ENCODE measurements around the gene PTX3.

The PTX3 gene

GRCh38 chr3:157412323-157412855, 24.3 kb upstream of the PTX3 start:
- TF ChIP-seq, protein P1, sequence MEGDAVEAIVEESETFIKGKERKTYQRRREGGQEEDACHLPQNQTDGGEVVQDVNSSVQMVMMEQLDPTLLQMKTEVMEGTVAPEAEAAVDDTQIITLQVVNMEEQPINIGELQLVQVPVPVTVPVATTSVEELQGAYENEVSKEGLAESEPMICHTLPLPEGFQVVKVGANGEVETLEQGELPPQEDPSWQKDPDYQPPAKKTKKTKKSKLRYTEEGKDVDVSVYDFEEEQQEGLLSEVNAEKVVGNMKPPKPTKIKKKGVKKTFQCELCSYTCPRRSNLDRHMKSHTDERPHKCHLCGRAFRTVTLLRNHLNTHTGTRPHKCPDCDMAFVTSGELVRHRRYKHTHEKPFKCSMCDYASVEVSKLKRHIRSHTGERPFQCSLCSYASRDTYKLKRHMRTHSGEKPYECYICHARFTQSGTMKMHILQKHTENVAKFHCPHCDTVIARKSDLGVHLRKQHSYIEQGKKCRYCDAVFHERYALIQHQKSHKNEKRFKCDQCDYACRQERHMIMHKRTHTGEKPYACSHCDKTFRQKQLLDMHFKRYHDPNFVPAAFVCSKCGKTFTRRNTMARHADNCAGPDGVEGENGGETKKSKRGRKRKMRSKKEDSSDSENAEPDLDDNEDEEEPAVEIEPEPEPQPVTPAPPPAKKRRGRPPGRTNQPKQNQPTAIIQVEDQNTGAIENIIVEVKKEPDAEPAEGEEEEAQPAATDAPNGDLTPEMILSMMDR (IDR thresholded peaks at IDR 0.05) = no peak

GRCh38 chr3:157414861-157415260, 21.8 kb upstream of the PTX3 start:
- TF ChIP-seq, protein P1 (IDR thresholded peaks at IDR 0.05) = no peak

DNA sequence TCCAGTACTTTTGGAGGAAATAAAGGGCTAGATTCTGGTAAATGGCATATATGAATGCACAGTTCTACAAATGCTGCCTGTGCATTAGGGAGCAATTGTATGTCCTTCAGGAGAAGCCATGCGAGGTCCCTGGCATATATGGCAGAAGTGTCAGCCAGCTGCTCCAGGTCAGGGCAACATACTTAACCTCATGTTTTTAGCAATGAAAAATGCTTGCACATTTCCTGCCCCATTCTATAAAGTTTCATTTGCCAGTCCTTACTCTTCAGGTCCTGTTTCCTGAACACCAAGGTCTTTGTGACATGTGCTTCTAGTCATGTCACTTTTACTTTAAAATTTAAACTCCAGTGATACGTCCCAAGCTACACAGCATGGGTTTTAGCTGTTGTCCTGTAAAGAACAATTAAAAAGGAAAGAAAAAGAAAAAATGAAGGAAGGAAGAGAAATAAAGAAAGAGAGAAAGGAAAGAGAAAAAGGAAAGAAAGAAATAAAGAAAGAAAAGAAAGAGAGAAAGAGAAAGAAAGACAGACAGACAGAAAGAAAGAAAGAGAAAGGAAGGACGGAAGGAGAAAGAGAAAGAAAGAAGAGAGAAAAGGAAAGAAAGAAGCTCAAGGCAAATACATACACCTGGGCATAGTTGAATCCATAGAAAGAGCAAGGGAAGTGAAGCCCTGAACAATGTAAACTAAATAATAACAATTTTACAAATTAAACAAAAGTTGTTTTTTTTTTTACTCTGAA, 20.1 kb upstream of the PTX3 start:
- TF ChIP-seq, protein P1 (IDR thresholded peaks at IDR 0.05) = no peak

DNA sequence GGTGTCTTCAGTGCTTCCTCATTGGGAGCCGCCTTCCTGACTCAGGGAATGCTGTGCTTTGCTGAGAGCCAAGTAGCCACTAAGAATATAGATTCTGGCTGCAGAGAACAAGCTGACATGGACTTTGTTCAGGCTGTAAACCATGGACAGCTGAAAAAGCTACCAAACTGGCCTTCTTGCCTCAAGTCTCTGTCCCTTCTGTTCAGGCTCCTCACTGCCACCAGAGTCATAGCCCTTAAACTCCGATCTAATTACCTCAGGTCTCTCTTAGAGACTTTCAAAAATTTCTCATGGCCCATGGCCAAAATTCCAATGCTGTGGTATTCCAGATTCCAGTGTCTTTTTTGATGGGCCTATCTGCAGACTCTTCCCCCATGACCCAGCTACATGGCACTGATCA, 19.4 kb upstream of the PTX3 start:
- TF ChIP-seq, protein P1 (IDR thresholded peaks at IDR 0.05) = no peak

DNA sequence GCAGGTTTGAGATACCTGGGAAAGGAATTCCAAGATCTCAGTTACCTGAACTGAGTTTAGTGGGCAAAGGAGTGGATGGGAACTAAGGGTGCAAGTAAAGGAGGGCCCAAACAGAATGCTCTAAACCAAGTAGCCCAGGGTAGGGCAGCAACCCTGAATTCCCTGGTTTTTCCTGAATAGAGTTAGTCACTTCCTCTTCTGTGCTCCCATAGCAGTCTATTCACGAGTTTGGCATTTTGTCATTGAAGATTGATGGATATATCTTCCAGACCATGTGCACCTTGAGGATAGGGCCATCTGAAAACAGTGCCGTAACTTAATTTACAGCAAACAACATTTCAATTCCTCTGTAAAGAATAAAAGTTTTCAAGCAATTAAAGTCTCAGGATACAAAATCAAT, 18.5 kb upstream of the PTX3 start:
- TF ChIP-seq, protein P1 (IDR thresholded peaks at IDR 0.05) = no peak

DNA sequence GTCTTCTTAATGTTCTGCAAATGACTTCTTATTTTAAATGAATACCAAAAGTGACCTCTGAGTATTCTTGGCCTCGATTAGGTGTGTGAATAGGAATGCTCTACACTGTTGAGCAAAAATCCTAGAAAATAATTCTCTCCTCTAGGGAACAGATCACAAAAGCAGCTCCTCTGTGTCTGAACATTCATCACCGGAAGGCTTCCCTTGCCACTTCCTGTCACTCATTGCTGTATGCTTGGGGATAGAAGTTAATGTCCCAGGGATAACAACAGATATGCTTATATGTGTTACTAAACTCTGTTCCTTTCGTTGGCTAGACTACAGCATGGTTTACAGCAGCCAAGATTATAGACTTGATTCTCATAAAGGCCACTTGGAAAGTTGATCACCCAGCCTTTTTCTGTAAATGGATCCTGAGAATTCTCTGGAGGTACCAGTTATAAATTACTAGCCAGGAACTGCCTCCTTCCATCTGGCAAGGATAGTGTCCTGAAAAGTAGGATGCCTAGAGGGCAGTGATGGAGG, 16.0 kb upstream of the PTX3 start:
- TF ChIP-seq, protein P1 (IDR thresholded peaks at IDR 0.05) = no peak

DNA sequence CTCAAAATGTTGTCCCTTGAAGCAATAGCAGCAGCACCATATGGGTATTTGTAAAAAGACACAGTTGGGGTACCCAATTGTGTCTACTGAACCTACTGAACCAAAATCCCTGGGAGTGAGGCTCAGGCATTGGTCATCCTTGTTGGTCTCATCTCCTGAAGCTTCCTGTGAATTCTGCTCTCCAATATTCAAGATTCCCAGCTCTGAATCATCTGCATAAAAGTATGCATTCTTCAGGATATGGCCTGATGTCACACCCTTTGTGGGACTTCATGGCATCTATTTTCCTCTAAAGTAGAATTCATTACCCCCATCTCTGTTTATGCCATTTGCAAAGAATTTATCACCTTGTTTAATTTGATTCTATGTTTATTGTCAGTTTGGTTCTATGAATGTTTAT, 13.3 kb upstream of the PTX3 start:
- TF ChIP-seq, protein P1 (IDR thresholded peaks at IDR 0.05) = no peak
